ENCODE measurements around the gene YIPF1.

YIPF1 gene

GRCh38 chr1:53889304-53890298, at the start of gene YIPF1:
Gene YIPF1 (minus strand): TSS chr1:53889797. CDS start chr1:53888937, 860 bp downstream.
- DNase-seq (ENCODE audit: low read depth in 2 of 2): peak; percentile 77 to 81

DNA sequence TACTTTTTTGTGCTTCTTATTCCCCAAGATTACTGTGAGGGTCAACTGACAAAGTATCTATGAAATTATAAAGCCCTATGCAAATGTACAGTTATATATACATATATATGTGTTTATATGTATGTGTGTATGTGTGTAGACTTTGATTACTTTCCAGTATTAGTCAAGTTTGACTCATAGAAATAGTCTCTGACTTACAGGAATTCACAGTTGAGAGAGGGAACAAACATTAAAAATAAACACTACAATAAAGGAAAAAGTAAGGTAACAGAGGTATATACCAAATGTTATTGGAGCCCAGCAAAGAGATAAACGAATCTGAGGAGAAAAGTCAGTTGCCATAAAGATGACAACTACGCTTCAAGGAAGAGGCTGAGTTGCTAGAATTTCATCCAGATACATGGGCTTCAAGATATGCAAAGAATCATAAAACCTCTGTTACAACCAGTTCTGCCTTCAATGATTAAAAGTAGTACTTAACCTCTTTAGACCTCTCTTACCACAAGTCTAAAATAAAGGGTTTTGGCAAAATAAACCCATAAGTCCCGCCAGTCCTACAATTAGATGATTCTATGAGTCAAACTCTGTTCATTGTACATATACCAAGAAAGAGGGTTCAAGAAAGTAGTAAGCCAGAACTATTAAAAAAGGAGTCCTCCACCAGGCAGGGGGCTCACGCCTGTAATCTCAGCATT, 48.7 kb upstream of the YIPF1 start:
- DNase-seq (ENCODE audit: low read depth in 2 of 2): no peak

DNA sequence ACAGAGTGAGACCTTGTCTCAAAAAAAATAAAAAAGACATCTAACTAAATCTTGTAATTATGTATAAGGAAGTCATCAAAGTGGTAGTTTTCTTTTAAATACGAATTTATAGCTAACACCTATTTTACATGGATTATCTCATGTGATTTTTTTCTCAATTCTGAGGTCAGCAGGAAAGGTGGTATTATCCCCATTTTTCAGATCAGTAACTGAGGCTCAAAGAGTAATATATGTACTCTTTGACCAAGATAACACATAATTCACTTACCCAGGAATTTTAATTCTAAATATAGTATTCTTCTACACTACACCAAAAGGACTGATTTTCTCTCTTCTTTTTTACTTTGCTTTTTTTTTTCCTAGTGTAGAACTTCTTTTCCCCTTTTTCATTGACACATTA, 46.8 kb upstream of the YIPF1 start:
- no peak for DNase-seq (ENCODE audit: low read depth in 2 of 2)

- no peak for DNase-seq (ENCODE audit: low read depth in 2 of 2)
Measured at GRCh38 chr1:53934170-53934765, 44.7 kb upstream of the YIPF1 start.

DNA sequence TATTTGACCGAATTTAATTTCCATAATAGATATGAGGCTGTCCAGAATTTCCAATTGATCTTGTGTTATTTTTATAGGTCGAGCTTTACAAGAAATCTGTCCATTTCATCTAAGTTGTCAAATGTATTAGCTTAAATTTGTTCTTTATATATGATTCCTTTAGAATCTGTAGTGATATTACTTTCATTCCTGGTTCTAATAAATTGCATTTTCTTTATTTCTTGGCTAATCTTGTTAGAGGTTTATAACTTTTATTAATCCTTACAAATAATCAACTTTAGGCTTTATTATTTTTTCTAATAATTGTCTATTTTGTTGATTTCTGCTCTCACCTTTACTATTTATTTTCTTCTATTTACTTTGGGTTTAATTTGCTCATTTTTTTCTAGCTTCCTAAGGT, 41.9 kb upstream of the YIPF1 start:
- no peak for DNase-seq (ENCODE audit: low read depth in 2 of 2)

- no peak for DNase-seq (ENCODE audit: low read depth in 2 of 2)
Measured at GRCh38 chr1:53930932-53931331, 41.3 kb upstream of the YIPF1 start.

- DNase-seq (ENCODE audit: low read depth in 2 of 2): no peak
Measured at GRCh38 chr1:53929246-53929960, 39.8 kb upstream of the YIPF1 start.

DNA sequence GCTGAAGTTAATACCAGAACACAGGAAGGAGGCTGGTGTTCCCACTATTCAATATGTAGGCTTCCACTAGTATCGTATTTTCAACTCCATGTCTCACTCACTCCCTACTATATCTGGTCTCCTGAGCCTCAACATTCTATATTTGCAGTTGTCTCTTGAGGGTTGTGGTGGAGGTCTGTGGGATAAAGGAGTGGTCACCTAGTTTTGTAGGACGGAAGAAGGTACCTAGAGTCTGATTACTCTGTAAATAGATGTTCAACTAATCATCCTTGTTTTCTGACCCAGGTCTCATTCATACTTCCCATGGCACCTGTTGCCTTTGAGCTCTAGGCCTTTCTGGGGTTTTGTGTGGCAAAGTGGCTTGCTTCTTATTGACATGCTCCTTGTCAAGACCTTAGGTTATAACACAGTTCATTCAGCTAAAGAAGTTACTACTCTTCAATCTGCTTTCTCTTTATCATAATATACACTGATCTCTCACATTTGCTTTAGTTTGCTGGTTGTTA, 37.8 kb upstream of the YIPF1 start:
- DNase-seq (ENCODE audit: low read depth in 2 of 2): no peak

DNA sequence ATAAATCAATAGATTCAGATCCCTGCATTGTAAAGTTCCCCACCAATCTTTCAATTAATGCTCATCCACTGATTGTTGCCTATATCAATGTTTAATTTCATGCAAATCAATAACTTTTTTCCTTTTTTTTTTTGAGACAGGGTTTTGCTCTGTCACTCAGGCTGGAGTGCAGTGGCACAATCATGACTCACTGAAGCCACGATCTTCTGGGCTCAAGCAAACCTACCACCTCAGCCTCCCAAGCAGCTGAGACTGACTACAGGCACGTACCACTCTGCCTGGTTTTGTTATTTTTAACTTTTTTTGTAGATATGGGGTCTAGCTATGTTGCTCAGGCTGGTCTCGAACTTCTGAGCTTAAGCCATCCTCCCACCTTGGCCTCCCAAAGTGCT, 30.1 kb upstream of the YIPF1 start:
- DNase-seq (ENCODE audit: low read depth in 2 of 2): no peak

DNA sequence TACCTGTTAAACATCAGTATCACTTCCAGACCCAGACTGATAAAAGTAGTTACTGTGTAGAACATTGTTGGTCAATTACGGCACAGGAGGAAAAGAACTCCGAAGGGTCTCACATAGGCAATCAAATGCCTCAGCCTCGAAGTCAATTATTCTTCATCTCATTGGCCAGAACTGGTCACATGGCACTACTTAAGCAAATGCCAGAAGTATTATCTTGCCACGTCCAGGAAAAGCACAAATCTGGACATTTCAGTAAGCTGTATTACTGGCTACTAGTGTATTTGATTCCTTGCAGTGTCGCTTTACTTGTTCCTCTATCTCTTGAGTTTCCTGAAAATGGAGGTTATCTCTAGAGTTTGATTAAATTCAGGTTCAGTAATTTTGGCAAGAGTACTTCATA, 28.7 kb upstream of the YIPF1 start:
- no peak for DNase-seq (ENCODE audit: low read depth in 2 of 2)

GRCh38 chr1:53913352-53914033, 23.9 kb upstream of the YIPF1 start:
- DNase-seq (ENCODE audit: low read depth in 2 of 2): no peak

GRCh38 chr1:53911442-53911841, 21.8 kb upstream of the YIPF1 start:
- no peak for DNase-seq (ENCODE audit: low read depth in 2 of 2)

GRCh38 chr1:53909946-53910345, 20.3 kb upstream of the YIPF1 start:
- DNase-seq (ENCODE audit: low read depth in 2 of 2): no peak

GRCh38 chr1:53906121-53906520, 16.5 kb upstream of the YIPF1 start:
- DNase-seq (ENCODE audit: low read depth in 2 of 2): no peak

GRCh38 chr1:53905509-53905908, 15.9 kb upstream of the YIPF1 start:
- DNase-seq (ENCODE audit: low read depth in 2 of 2): no peak

DNA sequence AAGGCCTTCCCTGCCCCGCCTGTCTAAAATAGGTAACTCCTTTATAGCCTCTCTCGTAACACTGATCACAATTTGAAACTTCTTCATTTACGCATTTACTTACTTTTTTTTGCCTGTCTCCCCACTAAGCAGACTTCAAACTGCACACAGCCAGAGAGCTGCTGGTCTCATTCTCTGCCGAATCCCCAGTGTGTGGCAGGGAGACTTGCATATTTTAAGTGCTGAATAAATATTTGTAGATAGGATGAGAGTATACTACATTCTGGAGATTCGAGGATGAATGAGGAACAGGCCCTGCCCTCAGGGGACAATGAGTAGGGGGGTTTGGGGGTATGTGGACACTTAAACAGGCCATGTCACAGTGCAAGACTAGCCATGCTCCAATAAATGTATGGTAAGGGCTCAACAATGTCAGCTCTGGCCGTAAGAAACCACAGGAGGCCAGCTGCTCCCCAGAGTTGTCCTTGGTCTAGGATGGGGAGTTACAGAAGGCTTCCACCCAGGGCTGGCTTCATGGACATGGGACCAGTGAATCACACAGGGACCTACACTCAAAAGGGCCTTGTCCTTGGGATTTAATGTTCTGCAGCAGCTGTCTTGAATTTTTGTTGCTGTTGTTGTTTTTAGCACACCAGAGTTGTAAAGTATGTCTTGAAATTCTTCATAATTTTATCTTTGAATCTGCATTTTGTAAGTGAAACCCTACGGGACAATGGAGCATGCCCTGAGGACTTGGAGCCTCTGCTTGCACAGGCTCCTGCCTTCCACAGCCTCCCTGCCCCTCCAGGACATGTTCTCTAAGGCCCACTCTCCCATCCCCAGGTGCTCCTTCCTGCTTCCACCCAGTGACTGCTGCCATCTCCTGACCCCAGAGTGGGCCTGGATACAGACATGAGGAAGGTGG, 12.9 kb upstream of the YIPF1 start:
- DNase-seq (ENCODE audit: low read depth in 2 of 2): no peak

GRCh38 chr1:53899708-53900107, 10.1 kb upstream of the YIPF1 start:
- no peak for DNase-seq (ENCODE audit: low read depth in 2 of 2)

- DNase-seq (ENCODE audit: low read depth in 2 of 2): no peak
Measured at GRCh38 chr1:53899206-53899628, 9.6 kb upstream of the YIPF1 start.

DNA sequence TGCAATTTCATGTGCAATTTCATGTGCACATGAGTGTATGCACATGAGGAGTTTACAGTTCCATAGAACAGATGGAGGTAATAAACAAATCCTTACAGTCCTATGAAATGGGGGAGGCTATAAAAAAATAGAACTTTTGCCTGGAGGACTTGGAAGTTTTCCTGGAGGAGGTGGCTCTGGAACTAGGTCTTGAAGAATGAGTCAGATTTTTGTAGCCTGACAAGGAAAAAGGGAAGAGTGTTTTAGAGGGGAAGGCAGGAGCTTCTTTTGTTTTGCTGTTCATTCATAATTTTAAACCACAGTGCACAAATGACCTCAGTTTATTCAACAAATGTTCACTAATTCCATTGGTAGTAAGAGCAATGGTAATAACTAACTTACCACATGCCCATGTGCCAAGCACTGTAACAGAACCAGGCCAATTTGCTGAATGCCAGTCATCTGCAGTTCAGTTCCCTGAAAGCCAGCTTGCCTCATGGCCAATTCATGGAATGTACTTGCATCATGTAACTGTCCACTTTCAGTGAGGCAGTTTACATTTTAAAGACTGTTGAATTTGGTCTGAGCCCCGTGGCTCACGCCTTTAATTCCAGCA, 7.1 kb upstream of the YIPF1 start:
- DNase-seq (ENCODE audit: low read depth in 2 of 2): no peak

- DNase-seq (ENCODE audit: low read depth in 2 of 2): no peak
Measured at GRCh38 chr1:53895421-53895820, 5.8 kb upstream of the YIPF1 start.
